Measurements from ENCODE around the gene MRTFA. TPM values are rescaled to one million over a fixed set of nuclear protein-coding genes. Genes with fewer than 3 reads are reported as not detected.

Gene MRTFA
- total and polyA plus RNA-seq, 9 of the 15 experiments (the other 6 are each of a cell fraction or from before 2014, with no cell fraction given): 0.84 to 21.1 (median 3.7) TPM

DNA sequence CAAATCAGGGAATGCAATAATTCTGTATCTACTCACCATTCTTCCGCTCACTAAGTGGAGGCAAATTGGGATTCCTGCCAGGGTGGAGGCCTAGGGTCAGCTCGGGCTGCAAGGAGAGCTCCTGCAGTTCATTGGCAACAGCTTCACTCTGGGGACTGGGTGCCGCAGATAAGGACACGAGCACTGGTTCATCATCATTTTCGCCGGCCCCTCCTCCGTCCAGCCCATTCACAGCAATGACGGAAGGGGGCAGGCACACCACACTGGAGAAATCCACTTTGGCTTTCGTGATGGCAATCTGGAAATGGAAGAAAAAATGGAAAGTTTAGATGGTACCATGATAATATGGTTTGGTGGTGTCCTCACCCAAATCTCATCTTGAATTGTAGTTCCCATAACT lies 84.4 kb downstream of the MRTFA start (continued):
- TF ChIP-seq, protein P1, sequence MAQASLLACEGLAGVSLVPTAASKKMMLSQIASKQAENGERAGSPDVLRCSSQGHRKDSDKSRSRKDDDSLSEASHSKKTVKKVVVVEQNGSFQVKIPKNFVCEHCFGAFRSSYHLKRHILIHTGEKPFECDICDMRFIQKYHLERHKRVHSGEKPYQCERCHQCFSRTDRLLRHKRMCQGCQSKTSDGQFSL (CRISPR knock-in tag; IDR thresholded peaks at IDR 0.05): no peak
- TF ChIP-seq, protein P1 (tag; IDR thresholded peaks at IDR 0.05): no peak
- peak; percentile 74 for TF ChIP-seq SMC3 (conservative IDR thresholded peaks at IDR 0.05; ENCODE audit: insufficient read depth, low read depth, low read length)
- TF ChIP-seq ZNF140 (CRISPR knock-in tag; IDR thresholded peaks at IDR 0.05): no peak
- no peak for TF ChIP-seq NCOA6 (IDR thresholded peaks at IDR 0.05)
- no peak for TF ChIP-seq NFYB (IDR thresholded peaks at IDR 0.05; ENCODE audit: extremely low read depth, insufficient read length)
- no peak for TF ChIP-seq TEAD2 (tag; IDR thresholded peaks at IDR 0.05)
- TF ChIP-seq, protein P2, sequence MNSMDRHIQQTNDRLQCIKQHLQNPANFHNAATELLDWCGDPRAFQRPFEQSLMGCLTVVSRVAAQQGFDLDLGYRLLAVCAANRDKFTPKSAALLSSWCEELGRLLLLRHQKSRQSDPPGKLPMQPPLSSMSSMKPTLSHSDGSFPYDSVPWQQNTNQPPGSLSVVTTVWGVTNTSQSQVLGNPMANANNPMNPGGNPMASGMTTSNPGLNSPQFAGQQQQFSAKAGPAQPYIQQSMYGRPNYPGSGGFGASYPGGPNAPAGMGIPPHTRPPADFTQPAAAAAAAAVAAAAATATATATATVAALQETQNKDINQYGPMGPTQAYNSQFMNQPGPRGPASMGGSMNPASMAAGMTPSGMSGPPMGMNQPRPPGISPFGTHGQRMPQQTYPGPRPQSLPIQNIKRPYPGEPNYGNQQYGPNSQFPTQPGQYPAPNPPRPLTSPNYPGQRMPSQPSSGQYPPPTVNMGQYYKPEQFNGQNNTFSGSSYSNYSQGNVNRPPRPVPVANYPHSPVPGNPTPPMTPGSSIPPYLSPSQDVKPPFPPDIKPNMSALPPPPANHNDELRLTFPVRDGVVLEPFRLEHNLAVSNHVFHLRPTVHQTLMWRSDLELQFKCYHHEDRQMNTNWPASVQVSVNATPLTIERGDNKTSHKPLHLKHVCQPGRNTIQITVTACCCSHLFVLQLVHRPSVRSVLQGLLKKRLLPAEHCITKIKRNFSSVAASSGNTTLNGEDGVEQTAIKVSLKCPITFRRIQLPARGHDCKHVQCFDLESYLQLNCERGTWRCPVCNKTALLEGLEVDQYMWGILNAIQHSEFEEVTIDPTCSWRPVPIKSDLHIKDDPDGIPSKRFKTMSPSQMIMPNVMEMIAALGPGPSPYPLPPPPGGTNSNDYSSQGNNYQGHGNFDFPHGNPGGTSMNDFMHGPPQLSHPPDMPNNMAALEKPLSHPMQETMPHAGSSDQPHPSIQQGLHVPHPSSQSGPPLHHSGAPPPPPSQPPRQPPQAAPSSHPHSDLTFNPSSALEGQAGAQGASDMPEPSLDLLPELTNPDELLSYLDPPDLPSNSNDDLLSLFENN (IDR thresholded peaks at IDR 0.05; ENCODE audit: low read depth in 2 of 2, low read length in 2 of 2): peak in 1 of 2 experiments; percentile 77; a peak in 2 of 4 replicates
- no peak for TF ChIP-seq FOXA3 (CRISPR knock-in tag; conservative IDR thresholded peaks at IDR 0.05 in 1 of 2, IDR thresholded peaks at IDR 0.05 in 1 of 2)
- TF ChIP-seq HLTF (IDR thresholded peaks at IDR 0.05): no peak
- TF ChIP-seq RNF2 (IDR thresholded peaks at IDR 0.05): peak; percentile 71; the same call in 1 of the 2 replicates
- no peak for TF ChIP-seq HNRNPUL1 (IDR thresholded peaks at IDR 0.05; ENCODE audit: low read length)
- TF ChIP-seq, protein P3, sequence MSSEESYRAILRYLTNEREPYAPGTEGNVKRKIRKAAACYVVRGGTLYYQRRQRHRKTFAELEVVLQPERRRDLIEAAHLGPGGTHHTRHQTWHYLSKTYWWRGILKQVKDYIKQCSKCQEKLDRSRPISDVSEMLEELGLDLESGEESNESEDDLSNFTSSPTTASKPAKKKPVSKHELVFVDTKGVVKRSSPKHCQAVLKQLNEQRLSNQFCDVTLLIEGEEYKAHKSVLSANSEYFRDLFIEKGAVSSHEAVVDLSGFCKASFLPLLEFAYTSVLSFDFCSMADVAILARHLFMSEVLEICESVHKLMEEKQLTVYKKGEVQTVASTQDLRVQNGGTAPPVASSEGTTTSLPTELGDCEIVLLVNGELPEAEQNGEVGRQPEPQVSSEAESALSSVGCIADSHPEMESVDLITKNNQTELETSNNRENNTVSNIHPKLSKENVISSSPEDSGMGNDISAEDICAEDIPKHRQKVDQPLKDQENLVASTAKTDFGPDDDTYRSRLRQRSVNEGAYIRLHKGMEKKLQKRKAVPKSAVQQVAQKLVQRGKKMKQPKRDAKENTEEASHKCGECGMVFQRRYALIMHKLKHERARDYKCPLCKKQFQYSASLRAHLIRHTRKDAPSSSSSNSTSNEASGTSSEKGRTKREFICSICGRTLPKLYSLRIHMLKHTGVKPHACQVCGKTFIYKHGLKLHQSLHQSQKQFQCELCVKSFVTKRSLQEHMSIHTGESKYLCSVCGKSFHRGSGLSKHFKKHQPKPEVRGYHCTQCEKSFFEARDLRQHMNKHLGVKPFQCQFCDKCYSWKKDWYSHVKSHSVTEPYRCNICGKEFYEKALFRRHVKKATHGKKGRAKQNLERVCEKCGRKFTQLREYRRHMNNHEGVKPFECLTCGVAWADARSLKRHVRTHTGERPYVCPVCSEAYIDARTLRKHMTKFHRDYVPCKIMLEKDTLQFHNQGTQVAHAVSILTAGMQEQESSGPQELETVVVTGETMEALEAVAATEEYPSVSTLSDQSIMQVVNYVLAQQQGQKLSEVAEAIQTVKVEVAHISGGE (CRISPR knock-in tag; IDR thresholded peaks at IDR 0.05): no peak
- TF ChIP-seq ZNF408 (CRISPR knock-in tag; IDR thresholded peaks at IDR 0.05; ENCODE audit: low read depth): no peak
